T-helper 2 cell treated with Interferon-gamma antibody and Interleukin-4, amounts not matched to agents 100 ng/mL and 5 ng/mL, for 36 hours (primary cell): ENCODE results near the gene FAM124B. TPM values are rescaled to one million over a fixed set of nuclear protein-coding genes. Genes with fewer than 3 reads are reported as not detected.

Experiments used
- intact Hi-C: fragments of 100-400 bp; cut with micrococcal nuclease; formaldehyde crosslinking; loops from one replicate; pipeline ENCODE4 v1.15.1; 2023
- total RNA-seq: library from RNA; stranded (reverse); gene quantifications from 2 replicates; pipeline ENCODE4 v1.2.3, GENCODE V29; 2022

Gene FAM124B
- total RNA-seq, 1 donor from 2014 or later: 4.7 TPM

DNA sequence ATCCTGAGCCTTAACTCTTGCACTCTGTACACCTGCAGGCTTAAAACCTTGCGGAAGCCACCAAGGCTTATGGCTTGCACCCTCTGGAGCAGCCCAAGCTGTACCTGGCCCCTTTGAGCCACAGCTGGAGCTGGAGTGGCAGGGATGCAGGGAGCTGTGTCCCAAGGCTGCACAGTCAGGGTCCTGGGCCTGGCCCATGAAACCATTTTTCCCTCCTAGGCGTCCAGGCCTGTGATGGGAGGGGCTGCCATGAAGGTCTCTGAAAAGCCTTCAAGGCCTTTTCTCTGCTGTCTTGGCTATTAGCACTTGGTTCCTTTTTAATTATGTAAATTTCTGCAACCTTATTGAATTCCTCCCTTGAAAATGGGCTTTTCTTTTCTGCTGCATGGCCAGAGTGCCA lies 56.4 kb downstream of the FAM124B start:
- intact Hi-C loops: no loop called here

DNA sequence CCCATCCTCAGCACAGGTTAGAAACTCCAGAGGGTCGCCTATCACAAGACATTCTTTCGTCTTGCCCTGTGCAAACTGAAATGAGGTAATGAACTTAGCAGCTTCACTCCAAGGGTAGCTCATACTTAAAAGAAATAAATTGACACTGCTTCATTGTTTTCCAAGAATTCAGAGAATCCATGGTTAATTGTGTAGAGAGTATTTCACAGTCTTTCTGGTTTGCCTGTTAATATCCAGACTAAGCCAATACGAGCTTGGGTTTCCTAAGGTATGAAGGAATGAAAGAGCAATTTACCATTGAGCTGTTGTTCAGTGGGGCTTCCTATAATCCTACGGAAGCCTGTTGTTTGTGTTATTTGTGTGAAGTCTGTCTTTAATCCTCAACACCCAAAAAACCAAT lies 58.7 kb downstream of the FAM124B start:
- intact Hi-C loops: no loop called here

DNA sequence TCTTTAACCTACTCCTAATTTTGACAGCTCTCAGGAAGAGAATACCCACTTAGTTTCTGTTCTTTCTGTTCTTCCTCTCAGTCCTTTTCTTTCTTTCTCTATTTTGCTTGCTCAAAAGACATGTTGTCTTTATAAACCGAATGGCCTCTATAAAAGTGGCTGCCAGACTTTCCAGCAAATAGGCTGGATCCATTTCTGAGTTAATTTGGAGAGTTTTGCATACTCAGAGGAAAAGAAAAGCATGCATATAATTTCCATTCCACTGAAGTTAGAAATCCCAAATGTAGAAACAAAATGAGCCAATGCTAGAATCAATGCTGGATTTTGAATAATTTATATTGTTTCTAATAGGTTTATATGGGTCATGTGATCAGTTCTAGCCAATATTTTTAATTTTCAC lies 65.9 kb downstream of the FAM124B start:
- intact Hi-C loops: no loop called here

DNA sequence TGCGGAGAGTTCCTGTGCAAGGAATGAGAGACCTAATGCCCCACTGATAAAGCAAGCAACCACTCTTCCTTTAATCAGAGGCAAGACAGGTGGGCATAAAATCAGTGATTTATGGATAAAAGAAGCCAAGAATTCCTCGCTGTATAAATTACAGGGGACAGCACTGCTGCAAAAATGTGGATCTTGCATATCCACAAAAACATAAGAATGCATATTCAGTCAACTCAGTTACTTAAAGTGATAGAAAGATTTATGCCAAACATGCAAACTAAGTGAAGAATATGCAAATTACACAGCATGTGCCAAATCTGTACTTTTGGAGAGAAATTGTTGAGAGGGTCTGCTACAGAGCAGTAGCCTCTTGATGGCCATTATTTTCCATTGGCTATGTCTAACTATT lies 67.2 kb downstream of the FAM124B start:
- intact Hi-C loops: no loop called here

DNA sequence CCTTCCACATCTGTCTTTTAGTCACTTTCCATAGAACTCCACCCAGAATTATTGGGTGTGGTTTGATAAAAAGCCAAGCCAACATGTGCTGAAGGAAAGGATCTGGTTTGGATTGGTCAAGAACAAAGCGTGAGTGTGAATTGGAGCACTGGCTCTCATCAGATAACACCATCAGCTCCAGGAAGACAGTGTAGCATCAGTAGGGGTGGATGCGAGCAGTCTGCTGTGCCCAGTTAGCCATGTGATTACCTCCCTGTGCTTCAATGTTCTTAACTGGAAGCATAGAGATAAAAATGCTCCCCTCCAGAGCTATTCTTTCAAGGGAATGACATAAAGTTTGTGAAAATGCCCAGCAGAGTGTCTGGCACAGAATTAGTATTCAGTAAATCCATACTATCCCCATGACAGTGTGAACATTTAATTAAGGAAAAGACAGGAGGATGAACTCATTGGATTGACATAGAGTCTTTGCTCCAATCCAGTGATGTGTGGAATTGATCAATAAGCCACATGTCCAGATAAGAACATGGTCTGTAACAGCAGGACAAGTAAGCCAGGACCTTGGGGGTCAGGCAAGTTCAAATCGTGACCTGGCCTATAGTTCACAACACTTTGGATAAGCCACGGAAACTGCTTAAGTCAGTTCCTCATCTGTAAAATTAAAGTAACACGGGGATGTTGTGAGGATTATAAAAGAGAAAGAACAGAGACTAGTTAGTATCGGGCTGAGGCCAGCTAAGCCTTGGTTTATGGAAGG lies 68.0 kb downstream of the FAM124B start:
- intact Hi-C loops: no loop called here

DNA sequence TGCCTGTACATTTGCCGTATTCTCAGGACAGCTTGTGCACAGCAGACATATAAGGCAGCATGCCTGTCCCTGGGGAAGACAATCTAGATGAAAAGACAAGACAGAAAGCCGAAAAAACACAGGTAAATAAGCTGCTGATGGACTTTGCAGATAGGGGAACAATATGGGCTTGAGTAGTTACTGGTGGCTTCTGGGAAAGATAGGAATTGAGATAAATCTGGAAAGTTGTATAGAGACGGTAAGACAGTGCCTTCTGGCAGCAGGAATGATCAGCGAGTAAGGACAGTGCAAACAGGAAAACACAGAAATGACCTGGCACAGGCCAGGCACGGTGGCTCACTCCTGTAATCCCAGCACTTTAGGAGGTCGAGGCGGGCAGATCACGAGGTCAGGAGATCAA lies 70.2 kb downstream of the FAM124B start:
- intact Hi-C loops: no loop called here

DNA sequence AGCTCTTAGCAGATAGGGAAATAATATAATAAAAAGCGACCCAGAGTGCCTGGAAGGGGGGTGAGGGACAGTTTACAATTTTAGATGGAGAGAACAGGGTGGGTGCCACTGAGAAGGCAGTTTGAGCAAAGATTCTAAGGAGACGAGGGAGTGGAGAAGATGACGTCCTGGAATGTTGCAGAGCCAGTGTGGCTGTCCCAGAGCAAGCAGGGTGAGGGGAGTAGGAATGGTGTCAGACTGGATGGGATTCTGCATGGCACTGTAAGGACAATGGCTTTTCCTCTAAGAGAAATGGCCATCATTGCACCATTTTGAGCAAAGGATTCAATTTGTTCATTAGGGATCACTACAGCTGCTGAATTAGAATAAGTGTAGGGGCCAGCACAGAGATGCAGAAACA lies 73.1 kb downstream of the FAM124B start:
- intact Hi-C loops: no loop called here

Other genes with a start within 250 kb of the FAM124B start
- gene CUL3, start 183.3 kb upstream of the FAM124B start, total RNA-seq: 79.0 TPM in 2 replicates